Stimulated activated CD4-positive, alpha-beta T cell treated with anti-CD3 and anti-CD28 coated beads, TNF-alpha, amount 100 ng/mL, for 1 hour (primary cell): ENCODE results near the gene PNLIP.

Experiments used
- DNase-seq, 3 donors: peaks; one replicate each; pipeline ENCODE4 v3.0.0-alpha.2; 2020; ENCODE audit warnings: low read depth in 3 of 3, low spot score in 1 of 3

Gene PNLIP

GRCh38 chr10:116567335-116567734 lies 21.6 kb downstream of the PNLIP start:
- no peak for DNase-seq

- DNase-seq, result no peak
Measured at GRCh38 chr10:116574797-116575196, 29.1 kb downstream of the PNLIP start.

GRCh38 chr10:116587878-116588591 lies 42.3 kb downstream of the PNLIP start:
- no peak for DNase-seq

GRCh38 chr10:116588995-116589394 lies 43.3 kb downstream of the PNLIP start:
- DNase-seq, result no peak

- no peak for DNase-seq
Measured at GRCh38 chr10:116589926-116590325, 44.2 kb downstream of the PNLIP start.

GRCh38 chr10:116590590-116591444 lies 45.1 kb downstream of the PNLIP start, which contains the start of gene PNLIPRP1:
Gene PNLIPRP1, plus strand, starts transcription at chr10:116590959. Its CDS starts 171 bp downstream, at chr10:116591130.
- no peak for DNase-seq

- no peak for DNase-seq
Measured at GRCh38 chr10:116593139-116593740, 47.5 kb downstream of the PNLIP start.

GRCh38 chr10:116594525-116595035 lies 48.8 kb downstream of the PNLIP start:
- DNase-seq, result no peak

GRCh38 chr10:116596062-116596461 lies 50.3 kb downstream of the PNLIP start:
- no peak for DNase-seq

GRCh38 chr10:116597543-116597942 lies 51.8 kb downstream of the PNLIP start:
- no peak for DNase-seq

GRCh38 chr10:116598329-116598728 lies 52.6 kb downstream of the PNLIP start:
- no peak for DNase-seq

- DNase-seq, result no peak
Measured at GRCh38 chr10:116599991-116600390, 54.3 kb downstream of the PNLIP start.

- DNase-seq, result no peak
Measured at GRCh38 chr10:116602648-116603400, 57.1 kb downstream of the PNLIP start.

- DNase-seq, result no peak
Measured at GRCh38 chr10:116606061-116606483, 60.3 kb downstream of the PNLIP start.

- no peak for DNase-seq
Measured at GRCh38 chr10:116607336-116607735, 61.6 kb downstream of the PNLIP start.

GRCh38 chr10:116608686-116609594 lies 63.2 kb downstream of the PNLIP start:
- DNase-seq, result no peak

- DNase-seq, result no peak
Measured at GRCh38 chr10:116610443-116611152, 64.9 kb downstream of the PNLIP start.

- DNase-seq, result no peak
Measured at GRCh38 chr10:116611153-116611545, 65.4 kb downstream of the PNLIP start.

GRCh38 chr10:116612107-116612769 lies 66.5 kb downstream of the PNLIP start:
- no peak for DNase-seq
